Kidney tubule cell (primary cell): ENCODE data around the gene ADAM22.

Source experiments
- DNase-seq: peaks from one replicate; pipeline ENCODE4 v3.0.0-alpha.2; 2018; ENCODE audit warnings: low spot score

Gene ADAM22

GRCh38 chr7:88218429-88218745 is 284.3 kb downstream of the ADAM22 start:
- DNase-seq, result no peak

- DNase-seq, result peak; percentile 67
Measured at GRCh38 chr7:88218836-88219605, 285.0 kb downstream of the ADAM22 start.

GRCh38 chr7:88219781-88220747 is 286.0 kb downstream of the ADAM22 start, which contains the start of gene SRI:
Gene SRI, minus strand, starts transcription at chr7:88220038. Its CDS starts 12 bp downstream, at chr7:88220026.
- DNase-seq, result peak; percentile 89

GRCh38 chr7:88223265-88223664 is 289.2 kb downstream of the ADAM22 start:
- no peak for DNase-seq

- peak; percentile 72 for DNase-seq
Measured at GRCh38 chr7:88224601-88225275, 290.7 kb downstream of the ADAM22 start.

- no peak for DNase-seq
Measured at GRCh38 chr7:88226201-88226600, 292.1 kb downstream of the ADAM22 start.

GRCh38 chr7:88226886-88227516 is 292.9 kb downstream of the ADAM22 start:
- DNase-seq, result peak; percentile 97

GRCh38 chr7:88229302-88229995 is 295.4 kb downstream of the ADAM22 start:
- no peak for DNase-seq

- no peak for DNase-seq
Measured at GRCh38 chr7:88230646-88231045, 296.6 kb downstream of the ADAM22 start.

GRCh38 chr7:88233828-88234227 is 299.8 kb downstream of the ADAM22 start:
- DNase-seq, result no peak

GRCh38 chr7:88239852-88240251 is 305.8 kb downstream of the ADAM22 start:
- DNase-seq, result no peak

GRCh38 chr7:88243345-88243909 is 309.4 kb downstream of the ADAM22 start:
- peak; percentile 77 for DNase-seq

- DNase-seq, result no peak
Measured at GRCh38 chr7:88244258-88244657, 310.2 kb downstream of the ADAM22 start.
